SU-DHL-6 (cell line): ENCODE measurements around the gene ZBTB3.

Experiments used
- H2AFZ ChIP-seq: fragments of 200-600 bp; sonication (generic); 2 replicates; pipeline ENCODE4 v1.6.1; 2014; ENCODE audit warnings: low read depth, mild to moderate bottlenecking, moderate library complexity, mixed read lengths, antibody characterized with exemption, low read length; ENCODE audit not compliant: severe bottlenecking
- H3F3A ChIP-seq: fragments of 200-600 bp; shearing (Covaris generic); 2 replicates; pipeline ENCODE4 v1.6.0; 2016; ENCODE audit warnings: antibody characterized with exemption, mild to moderate bottlenecking; ENCODE audit not compliant: insufficient read depth
- H3K27ac ChIP-seq: fragments of 200-600 bp; sonication (generic); 2 replicates; pipeline ENCODE4 v1.5.1; 2016; ENCODE audit warnings: low read depth, mild to moderate bottlenecking, low read length, moderate library complexity, mixed read lengths
- H3K27me3 ChIP-seq: fragments of 200-600 bp; sonication (generic), shearing (Covaris generic); 2 replicates; pipeline ENCODE4 v1.6.0; 2014; ENCODE audit warnings: mild to moderate bottlenecking, low read length
- H3K36me3 ChIP-seq: fragments of 200-600 bp; sonication (generic); 2 replicates; pipeline ENCODE4 v1.6.1; 2014; ENCODE audit warnings: mild to moderate bottlenecking, low read length, mixed read lengths
- H3K4me2 ChIP-seq: fragments of 300-600, 200-600 bp; shearing (Covaris generic), sonication (generic); 2 replicates; pipeline ENCODE4 v1.6.0; 2014; ENCODE audit warnings: low read length, low read depth, mild to moderate bottlenecking; ENCODE audit not compliant: poor library complexity, severe bottlenecking
- H3K4me3 ChIP-seq: fragments of 200-600 bp; sonication (generic); 2 replicates; pipeline ENCODE4 v1.5.1; 2014; ENCODE audit warnings: antibody characterized with exemption, low read length, mild to moderate bottlenecking, mixed read lengths; ENCODE audit not compliant: insufficient read depth, poor library complexity, severe bottlenecking
- H3K79me2 ChIP-seq: fragments of 200-600 bp; sonication (generic); 2 replicates; pipeline ENCODE4 v1.6.1; 2014; ENCODE audit warnings: mild to moderate bottlenecking, low read length, moderate library complexity; ENCODE audit not compliant: insufficient read depth
- H3K9ac ChIP-seq: fragments of 200-600 bp; sonication (generic); 2 replicates; pipeline ENCODE4 v1.7.0; 2014; ENCODE audit warnings: mild to moderate bottlenecking, low read length
- H3K9me2 ChIP-seq: fragments of 200-600 bp; sonication (generic); replicated peaks from 2 replicates; pipeline ENCODE4 v1.6.1; 2014; ENCODE audit warnings: low read length; ENCODE audit not compliant: insufficient read depth
- H3K9me3 ChIP-seq: fragments of 200-600 bp; sonication (generic); 2 replicates; pipeline ENCODE4 v1.6.1; 2014; ENCODE audit warnings: low read length, mixed read lengths; ENCODE audit not compliant: insufficient read depth
- H4K20me1 ChIP-seq: fragments of 200-600 bp; sonication (generic); 2 replicates; pipeline ENCODE4 v1.6.1; 2014; ENCODE audit warnings: low read depth, mild to moderate bottlenecking, antibody characterized with exemption, low read length, moderate library complexity, mixed read lengths
- EZH2phosphoT487 ChIP-seq: fragments of 200-600 bp; sonication (generic), shearing (Covaris generic); conservative IDR thresholded peaks from 2 replicates; pipeline ENCODE4 v1.6.1; 2018; ENCODE audit warnings: mild to moderate bottlenecking, antibody characterized with exemption, low read length, moderate library complexity, mixed read lengths
- TF ChIP-seq, protein P1 (sequence below): fragments of 200-600 bp; sonication (generic); IDR thresholded peaks from one replicate; pipeline ENCODE4 v1.5.1; 2017; ENCODE audit warnings: antibody characterized with exemption, mild to moderate bottlenecking, low read length, moderate library complexity; ENCODE audit not compliant: insufficient read depth, poor library complexity, severe bottlenecking

ZBTB3 gene

DNA sequence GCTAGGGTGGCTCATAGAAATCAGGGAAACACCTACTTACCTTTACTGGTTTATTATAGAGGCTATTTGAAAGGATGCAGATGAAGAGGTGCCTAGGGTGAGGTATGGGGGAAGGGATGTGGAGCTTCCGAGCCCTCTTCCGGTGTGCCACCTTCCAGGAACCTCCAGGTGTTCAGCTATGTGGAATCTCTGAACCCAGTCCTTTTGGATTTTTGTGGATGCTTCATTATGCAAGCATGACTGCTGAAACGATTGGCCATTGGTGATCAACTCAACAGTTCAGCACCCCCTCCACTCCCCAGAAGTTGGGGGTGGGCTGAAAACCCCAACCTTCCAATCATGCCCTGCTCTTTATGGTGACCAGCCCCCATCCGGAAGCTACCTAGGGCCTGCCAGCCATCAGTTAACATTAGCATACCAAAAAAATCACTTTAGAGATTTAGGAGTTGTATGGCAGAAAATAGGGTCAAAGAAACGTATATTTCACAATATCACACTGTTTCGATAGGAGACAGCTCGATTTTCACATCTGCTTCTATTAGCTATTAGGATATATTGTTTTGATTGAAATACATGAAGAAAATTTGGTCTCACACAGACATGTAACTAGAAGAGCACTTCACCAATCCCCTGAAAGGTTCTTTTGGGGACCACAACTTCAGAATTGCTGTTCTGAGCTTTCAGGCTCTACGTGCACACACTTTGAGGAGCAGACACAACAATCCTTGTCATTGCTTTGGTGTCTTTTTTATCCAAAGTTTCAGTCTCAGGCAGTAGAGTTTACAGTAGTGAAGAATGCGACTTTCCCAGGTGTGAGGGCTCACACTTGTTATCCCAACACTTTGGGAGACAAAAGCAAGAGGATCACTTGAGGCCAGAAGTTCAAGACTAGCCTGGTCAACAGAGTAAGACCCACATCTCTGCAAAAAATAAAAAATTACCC lies 4.2 kb upstream of the ZBTB3 start:
- H3K4me2 ChIP-seq, result no peak overlapping the region
- H3K27me3 ChIP-seq, result no peaks in the 10 kb centered on the region
- no peak overlapping the region for H3K9ac ChIP-seq
- TF ChIP-seq, protein P1, sequence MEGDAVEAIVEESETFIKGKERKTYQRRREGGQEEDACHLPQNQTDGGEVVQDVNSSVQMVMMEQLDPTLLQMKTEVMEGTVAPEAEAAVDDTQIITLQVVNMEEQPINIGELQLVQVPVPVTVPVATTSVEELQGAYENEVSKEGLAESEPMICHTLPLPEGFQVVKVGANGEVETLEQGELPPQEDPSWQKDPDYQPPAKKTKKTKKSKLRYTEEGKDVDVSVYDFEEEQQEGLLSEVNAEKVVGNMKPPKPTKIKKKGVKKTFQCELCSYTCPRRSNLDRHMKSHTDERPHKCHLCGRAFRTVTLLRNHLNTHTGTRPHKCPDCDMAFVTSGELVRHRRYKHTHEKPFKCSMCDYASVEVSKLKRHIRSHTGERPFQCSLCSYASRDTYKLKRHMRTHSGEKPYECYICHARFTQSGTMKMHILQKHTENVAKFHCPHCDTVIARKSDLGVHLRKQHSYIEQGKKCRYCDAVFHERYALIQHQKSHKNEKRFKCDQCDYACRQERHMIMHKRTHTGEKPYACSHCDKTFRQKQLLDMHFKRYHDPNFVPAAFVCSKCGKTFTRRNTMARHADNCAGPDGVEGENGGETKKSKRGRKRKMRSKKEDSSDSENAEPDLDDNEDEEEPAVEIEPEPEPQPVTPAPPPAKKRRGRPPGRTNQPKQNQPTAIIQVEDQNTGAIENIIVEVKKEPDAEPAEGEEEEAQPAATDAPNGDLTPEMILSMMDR, result no peak
- TF ChIP-seq EZH2phosphoT487, result no peak
- H3F3A ChIP-seq, result peaks cover 9% of the 10 kb centered on the region; the same call in 1 of the 2 replicates
- H3K9me2 ChIP-seq, result no peaks in the 10 kb centered on the region
- H3K79me2 ChIP-seq, result peaks cover 19% of the 10 kb centered on the region
- H3K36me3 ChIP-seq, result no peaks in the 10 kb centered on the region
- no peak overlapping the region for H3K27ac ChIP-seq
- H4K20me1 ChIP-seq, result no peaks in the 10 kb centered on the region
- no peaks in the 10 kb centered on the region for H3K9me3 ChIP-seq
- H2AFZ ChIP-seq, result no peak overlapping the region
- H3K4me3 ChIP-seq, result no peak overlapping the region

DNA sequence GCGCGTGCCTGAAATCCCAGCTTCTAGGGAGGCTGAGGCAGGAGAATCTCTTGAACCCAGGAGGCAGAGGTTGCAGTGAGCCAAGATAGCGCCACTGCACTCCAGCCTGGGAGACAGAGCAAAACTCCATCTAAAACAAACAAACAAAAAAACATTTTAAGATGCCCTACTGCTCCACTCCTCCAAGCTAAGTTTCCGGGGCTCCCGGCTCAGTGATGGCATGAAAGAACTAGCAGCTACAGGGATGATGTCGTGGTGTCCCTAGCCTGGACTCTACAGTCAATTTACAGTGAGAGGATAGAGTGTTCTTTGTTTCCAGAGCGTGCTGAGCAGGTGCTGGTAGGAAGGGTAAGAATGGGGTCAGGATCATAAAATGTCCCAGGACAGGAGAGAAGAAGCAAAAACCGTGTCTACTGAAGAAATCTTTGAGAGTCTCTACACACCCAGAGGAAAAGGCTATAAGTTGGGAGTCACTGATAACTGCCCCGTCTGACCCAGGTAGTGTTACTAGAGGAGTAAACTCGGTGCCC lies 1.2 kb upstream of the ZBTB3 start:
- TF ChIP-seq, protein P1, result no peak
- TF ChIP-seq EZH2phosphoT487, result no peak
- H3K4me2 ChIP-seq, result peak overlapping the region; percentile 67
- no peak overlapping the region for H3K4me3 ChIP-seq
- H3K36me3 ChIP-seq, result no peaks in the 10 kb centered on the region
- H3K9ac ChIP-seq, result 0 out of 2 replicates have a peak overlapping the region, but pooled peaks have one; percentile 70
- H3K27ac ChIP-seq, result no peak overlapping the region
- no peaks in the 10 kb centered on the region for H3K27me3 ChIP-seq
- H3K9me3 ChIP-seq, result no peaks in the 10 kb centered on the region
- no peaks in the 10 kb centered on the region for H4K20me1 ChIP-seq
- H3F3A ChIP-seq, result peaks cover 9% of the 10 kb centered on the region; the same call in 1 of the 2 replicates
- H3K79me2 ChIP-seq, result peaks cover 17% of the 10 kb centered on the region
- H2AFZ ChIP-seq, result no peak overlapping the region
- no peaks in the 10 kb centered on the region for H3K9me2 ChIP-seq

DNA sequence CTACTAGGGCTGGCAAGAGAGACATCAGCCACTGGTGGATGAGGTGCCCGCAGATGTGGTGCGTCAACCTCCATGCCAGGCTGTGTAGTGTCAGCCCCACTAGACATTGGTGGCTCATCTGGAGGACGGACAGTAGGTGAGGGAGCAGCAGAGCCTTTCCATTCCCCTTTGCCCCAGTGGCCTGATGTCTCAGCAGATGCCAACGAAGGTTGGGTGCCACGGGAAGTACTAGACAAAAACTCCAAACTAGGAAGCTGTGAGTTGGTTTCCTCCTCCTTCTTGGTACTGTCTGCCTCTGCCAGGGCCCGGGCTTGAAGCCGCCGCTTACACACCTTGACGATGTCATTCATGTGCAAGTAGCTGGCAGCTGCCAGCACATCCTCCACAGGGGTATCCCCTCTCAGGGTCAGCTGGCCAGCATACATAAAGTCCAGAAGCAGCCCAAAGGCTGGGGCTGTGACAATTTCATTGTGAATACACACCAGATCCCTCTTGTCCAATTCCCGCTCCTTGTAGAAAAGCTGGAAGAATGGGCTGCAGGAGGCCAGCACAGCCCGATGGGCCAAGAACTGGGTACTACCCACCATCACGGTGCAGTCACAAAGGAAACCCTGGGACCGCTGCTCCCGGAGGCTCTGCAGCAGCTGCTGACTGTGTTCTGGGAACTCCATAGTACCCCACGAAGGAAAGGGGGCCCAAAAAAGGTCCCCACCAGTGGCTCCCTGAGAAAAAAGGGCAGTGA lies 795 bp downstream of the ZBTB3 start:
- no peaks in the 10 kb centered on the region for H4K20me1 ChIP-seq
- H3K27ac ChIP-seq, result no peak overlapping the region
- TF ChIP-seq, protein P1, result no peak
- TF ChIP-seq EZH2phosphoT487, result no peak
- no peaks in the 10 kb centered on the region for H3K36me3 ChIP-seq
- no peaks in the 10 kb centered on the region for H3K27me3 ChIP-seq
- H3F3A ChIP-seq, result peaks cover 9% of the 10 kb centered on the region
- no peaks in the 10 kb centered on the region for H3K9me3 ChIP-seq
- H3K79me2 ChIP-seq, result peaks cover 17% of the 10 kb centered on the region
- peak overlapping the region; percentile 75 for H3K4me2 ChIP-seq
- H3K9me2 ChIP-seq, result no peaks in the 10 kb centered on the region
- H2AFZ ChIP-seq, result peak overlapping the region; percentile 53
- H3K9ac ChIP-seq, result peak overlapping the region; percentile 70
- H3K4me3 ChIP-seq, result peak overlapping the region; percentile 66
